ENCODE results near the gene SLC25A48.
"Not testable (repeated sequence)": the region's sequence is repeated elsewhere in the genome, so short reads cannot be mapped to it uniquely, and the experiment has no call there.

SLC25A48 gene

GRCh38 chr5:135830384-135830700 is 4.1 kb upstream of the SLC25A48 start:
- DNase-seq, result no peak

GRCh38 chr5:135830876-135831275 is 3.6 kb upstream of the SLC25A48 start:
- no peak for DNase-seq

- DNase-seq, result no peak
These were observed 3.0 kb upstream of the SLC25A48 start for GRCh38 chr5:135831439-135831838.

GRCh38 chr5:135831851-135832555 is 2.5 kb upstream of the SLC25A48 start:
- no peak for DNase-seq

- no peak for DNase-seq
These were observed 1.2 kb upstream of the SLC25A48 start for GRCh38 chr5:135832941-135833920.

- DNase-seq, result no peak
These were observed 363 bp upstream of the SLC25A48 start for GRCh38 chr5:135833961-135834638.

- no peak for DNase-seq
These were observed 1.3 kb downstream of the SLC25A48 start for GRCh38 chr5:135835766-135836165.

- DNase-seq, result not testable (repeated sequence)
These were observed 3.9 kb downstream of the SLC25A48 start for GRCh38 chr5:135838395-135838794.

- DNase-seq, result no peak
These were observed 5.1 kb downstream of the SLC25A48 start for GRCh38 chr5:135839566-135839965.

- no peak for DNase-seq
These were observed 6.5 kb downstream of the SLC25A48 start for GRCh38 chr5:135840959-135841358.

- DNase-seq, result no peak
These were observed 8.3 kb downstream of the SLC25A48 start for GRCh38 chr5:135842737-135843136.

- DNase-seq, result no peak
These were observed 9.3 kb downstream of the SLC25A48 start for GRCh38 chr5:135843571-135844337.

GRCh38 chr5:135846311-135846710 is 11.8 kb downstream of the SLC25A48 start:
- no peak for DNase-seq

GRCh38 chr5:135847976-135848375 is 13.5 kb downstream of the SLC25A48 start:
- no peak for DNase-seq

- no peak for DNase-seq
These were observed 15.8 kb downstream of the SLC25A48 start for GRCh38 chr5:135850231-135850630.

- no peak for DNase-seq
These were observed 16.2 kb downstream of the SLC25A48 start for GRCh38 chr5:135850671-135851070.

- DNase-seq, result no peak
These were observed 16.9 kb downstream of the SLC25A48 start for GRCh38 chr5:135851186-135851914.

GRCh38 chr5:135851915-135852845 is 17.7 kb downstream of the SLC25A48 start:
- no peak for DNase-seq

- DNase-seq, result no peak
These were observed 23.3 kb downstream of the SLC25A48 start for GRCh38 chr5:135857630-135858311.

GRCh38 chr5:135859186-135859585 is 24.7 kb downstream of the SLC25A48 start:
- DNase-seq, result not testable (repeated sequence)
